Endodermal cell (in vitro differentiated cells): ENCODE measurements around the gene NFIA. TPM values are rescaled to one million over a fixed set of nuclear protein-coding genes. Genes with fewer than 3 reads are reported as not detected.

ENCODE experiments used
- DNase-seq: peaks from one replicate; pipeline ENCODE4 v3.0.0-alpha.2; 2017
- H3K27ac ChIP-seq: 2 replicates; pipeline ENCODE4 v1.5.1; 2013; ENCODE audit warnings: mild to moderate bottlenecking, low read depth, low read length, moderate library complexity
- H3K27me3 ChIP-seq: 2 replicates; pipeline ENCODE4 v1.6.1; 2013; ENCODE audit warnings: mild to moderate bottlenecking, low read length, moderate library complexity; ENCODE audit not compliant: insufficient read depth, control insufficient read depth, poor library complexity, severe bottlenecking
- H3K36me3 ChIP-seq: 2 replicates; pipeline ENCODE4 v1.7.0; 2013; ENCODE audit warnings: mild to moderate bottlenecking, low read length, moderate library complexity; ENCODE audit not compliant: control insufficient read depth, insufficient read depth
- H3K4me1 ChIP-seq: one replicate; pipeline ENCODE4 v1.7.0; 2013; ENCODE audit warnings: low read length; ENCODE audit not compliant: control insufficient read depth, insufficient read depth
- H3K4me3 ChIP-seq: 2 replicates; pipeline ENCODE4 v1.5.1; 2013; ENCODE audit warnings: mild to moderate bottlenecking, low read length, moderate library complexity
- H3K9ac ChIP-seq: 2 replicates; pipeline ENCODE4 v1.6.1; 2013; ENCODE audit warnings: mild to moderate bottlenecking, low read length, moderate library complexity; ENCODE audit not compliant: poor library complexity, severe bottlenecking; ENCODE audit errors: extremely low read depth
- H3K9me3 ChIP-seq: 2 replicates; pipeline ENCODE4 v1.6.1; 2013; ENCODE audit warnings: mild to moderate bottlenecking, low read length, moderate library complexity; ENCODE audit not compliant: control insufficient read depth
- H3K27ac Mint-ChIP-seq: 2 replicates; pipeline ENCODE4 v1.8.0; 2020; ENCODE audit warnings: mixed read lengths
- H3K27me3 Mint-ChIP-seq: 2 replicates; pipeline ENCODE4 v1.8.0; 2021; ENCODE audit warnings: mild to moderate bottlenecking, mixed read lengths; ENCODE audit not compliant: insufficient read depth
- H3K36me3 Mint-ChIP-seq: 2 replicates; pipeline ENCODE4 v1.8.0; 2020; ENCODE audit warnings: low read depth, mixed read lengths
- H3K4me1 Mint-ChIP-seq: 2 replicates; pipeline ENCODE4 v1.8.0; 2020; ENCODE audit warnings: mixed read lengths
- H3K4me3 Mint-ChIP-seq: 2 replicates; pipeline ENCODE4 v1.8.0; 2020; ENCODE audit warnings: mild to moderate bottlenecking, moderate library complexity, mixed read lengths
- H3K9me3 Mint-ChIP-seq: 2 replicates; pipeline ENCODE4 v1.8.0; 2020; ENCODE audit warnings: mild to moderate bottlenecking, mixed read lengths
- CTCF ChIP-seq: fragments of 200-600 bp; sonication (generic); conservative IDR thresholded peaks from 2 replicates; pipeline ENCODE4 v1.5.0; 2021; ENCODE audit warnings: antibody characterized with exemption, mild to moderate bottlenecking
- WGBS, 2 experiments: methylation state at CpG; one replicate each; pipeline versions ENCODE4 v1.1.5 to v1.1.7; 2013; ENCODE audit warnings: missing lambda C conversion rate in 2 of 2, mixed read lengths in 1 of 2; ENCODE audit not compliant: insufficient coverage in 1 of 2, insufficient read length in 1 of 2; 5-methylcytosine and 5-hydroxymethylcytosine counted together
- total RNA-seq, 2 donors: library from RNA; stranded (reverse); fragmentation: NEBNext Ultra II Directional in 1 of 2; extraction: Animal tissue kit (Norgen Biotek cat#: 25700) in 1 of 2; gene quantifications; 2 replicates in 1 of 2; 3 replicates in 1 of 2; pipeline ENCODE4 v1.2.1, GENCODE V29; 2021

NFIA gene
- total RNA-seq, 2 donors from 2014 or later: 2.3 to 3.8 TPM

- 63 to 82% methylated on average over 4 to 5 of the region's 5 CpGs for whole genome bisulfite sequencing, 2 experiments
- H3K4me1 ChIP-seq: no peaks in the 10 kb centered on the region
Observed at GRCh38 chr1:61120246-61120840, 38.0 kb downstream of the NFIA start.

GRCh38 chr1:61120998-61121397 lies 38.6 kb downstream of the NFIA start:
- no peaks in the 10 kb centered on the region for H3K27me3 Mint-ChIP-seq
- no peak overlapping the region for H3K4me3 Mint-ChIP-seq
- H3K36me3 ChIP-seq: no peaks in the 10 kb centered on the region
- H3K27ac Mint-ChIP-seq: no peak overlapping the region
- no peaks in the 10 kb centered on the region for H3K36me3 Mint-ChIP-seq
- H3K4me3 ChIP-seq: no peak overlapping the region
- H3K27me3 ChIP-seq: no peaks in the 10 kb centered on the region
- no peak for DNase-seq
- H3K27ac ChIP-seq: no peak overlapping the region
- H3K4me1 ChIP-seq: no peaks in the 10 kb centered on the region
- 73 to 84% methylated on average over 1 to 2 of the region's 2 CpGs for WGBS, 2 experiments
- no peaks in the 10 kb centered on the region for H3K9me3 Mint-ChIP-seq
- no peak for TF ChIP-seq CTCF
- no peak overlapping the region for H3K9ac ChIP-seq
- H3K4me1 Mint-ChIP-seq: peaks cover 3% of the 10 kb centered on the region
- no peaks in the 10 kb centered on the region for H3K9me3 ChIP-seq

More at GRCh38 chr1:61120246-61120840, 38.0 kb downstream of the NFIA start:
- Histone ChIP-seq H3K9ac (no peak overlapping the region), H3K27ac (no peak overlapping the region), H3K4me3 (no peak overlapping the region), H3K27me3 (no peaks in the 10 kb centered on the region), H3K36me3 (no peaks in the 10 kb centered on the region), H3K9me3 (no peaks in the 10 kb centered on the region)
- Mint-ChIP-seq H3K27me3 (no peaks in the 10 kb centered on the region), H3K27ac (no peak overlapping the region), H3K9me3 (no peaks in the 10 kb centered on the region), H3K4me3 (no peak overlapping the region), H3K36me3 (no peaks in the 10 kb centered on the region), H3K4me1 (peaks cover 3% of the 10 kb centered on the region)
- no peak for TF ChIP-seq CTCF
- DNase-seq: no peak

- TF ChIP-seq CTCF: no peak
- no peak overlapping the region for H3K27ac ChIP-seq
- no peak overlapping the region for H3K27ac Mint-ChIP-seq
- H3K36me3 Mint-ChIP-seq: no peaks in the 10 kb centered on the region
- H3K4me1 Mint-ChIP-seq: peaks cover 3% of the 10 kb centered on the region
- no peaks in the 10 kb centered on the region for H3K4me1 ChIP-seq
- H3K9me3 Mint-ChIP-seq: no peaks in the 10 kb centered on the region
- no peak overlapping the region for H3K4me3 ChIP-seq
- no peak overlapping the region for H3K4me3 Mint-ChIP-seq
- H3K27me3 Mint-ChIP-seq: no peaks in the 10 kb centered on the region
- no peaks in the 10 kb centered on the region for H3K9me3 ChIP-seq
- DNase-seq: no peak
- no peak overlapping the region for H3K9ac ChIP-seq
- no peaks in the 10 kb centered on the region for H3K27me3 ChIP-seq
- no peaks in the 10 kb centered on the region for H3K36me3 ChIP-seq
Observed at GRCh38 chr1:61121631-61122030, 39.3 kb downstream of the NFIA start.
